Kidney capillary endothelial cell (primary cell): ENCODE measurements around the gene GOLGA3.
A peak's percentile ranks its signal among the peaks of the same experiment; 100 is the strongest.
"Not testable (repeated sequence)": the region's sequence is repeated elsewhere in the genome, so short reads cannot be mapped to it uniquely, and the experiment has no call there.

Experiments used
- DNase-seq: peaks from one replicate; pipeline ENCODE4 v3.0.0-alpha.2; 2018; ENCODE audit warnings: low spot score

Gene GOLGA3

DNA sequence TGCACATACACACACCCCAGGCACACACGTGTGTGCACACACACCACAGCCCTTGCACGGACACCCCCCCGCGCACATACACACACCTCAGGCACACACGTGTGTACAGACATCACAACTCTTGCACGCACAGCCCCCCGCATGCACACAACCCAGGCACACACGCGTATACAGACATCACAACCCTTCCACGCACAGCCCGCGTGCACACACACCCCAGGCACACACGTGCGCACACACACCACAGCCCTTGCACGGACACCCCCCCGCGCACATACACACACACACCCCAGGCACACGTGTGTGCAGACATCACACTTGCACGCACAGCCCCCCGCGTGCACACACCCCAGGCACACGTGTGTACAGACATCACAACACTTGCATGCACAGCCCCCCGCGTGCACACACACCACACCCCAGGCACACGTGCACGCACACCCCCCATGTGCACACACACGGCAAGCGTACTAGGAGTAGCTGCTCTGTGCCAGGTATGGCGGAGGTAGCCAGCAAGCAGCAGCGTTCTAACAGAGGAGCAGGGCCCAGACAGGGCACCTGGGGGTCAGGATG, 48.8 kb downstream of the GOLGA3 start:
- no peak for DNase-seq

GRCh38 chr12:132777614-132778013, 51.1 kb downstream of the GOLGA3 start:
- DNase-seq = no peak

GRCh38 chr12:132776816-132777568, 51.7 kb downstream of the GOLGA3 start:
- DNase-seq = no peak

- not testable (repeated sequence) for DNase-seq
Observed at GRCh38 chr12:132776230-132776625, 52.4 kb downstream of the GOLGA3 start.

- no peak for DNase-seq
Observed at GRCh38 chr12:132775502-132776229, 53.0 kb downstream of the GOLGA3 start.

- DNase-seq = no peak
Observed at GRCh38 chr12:132774646-132775275, 53.9 kb downstream of the GOLGA3 start.

- DNase-seq = no peak
Observed at GRCh38 chr12:132774159-132774558, 54.5 kb downstream of the GOLGA3 start.

DNA sequence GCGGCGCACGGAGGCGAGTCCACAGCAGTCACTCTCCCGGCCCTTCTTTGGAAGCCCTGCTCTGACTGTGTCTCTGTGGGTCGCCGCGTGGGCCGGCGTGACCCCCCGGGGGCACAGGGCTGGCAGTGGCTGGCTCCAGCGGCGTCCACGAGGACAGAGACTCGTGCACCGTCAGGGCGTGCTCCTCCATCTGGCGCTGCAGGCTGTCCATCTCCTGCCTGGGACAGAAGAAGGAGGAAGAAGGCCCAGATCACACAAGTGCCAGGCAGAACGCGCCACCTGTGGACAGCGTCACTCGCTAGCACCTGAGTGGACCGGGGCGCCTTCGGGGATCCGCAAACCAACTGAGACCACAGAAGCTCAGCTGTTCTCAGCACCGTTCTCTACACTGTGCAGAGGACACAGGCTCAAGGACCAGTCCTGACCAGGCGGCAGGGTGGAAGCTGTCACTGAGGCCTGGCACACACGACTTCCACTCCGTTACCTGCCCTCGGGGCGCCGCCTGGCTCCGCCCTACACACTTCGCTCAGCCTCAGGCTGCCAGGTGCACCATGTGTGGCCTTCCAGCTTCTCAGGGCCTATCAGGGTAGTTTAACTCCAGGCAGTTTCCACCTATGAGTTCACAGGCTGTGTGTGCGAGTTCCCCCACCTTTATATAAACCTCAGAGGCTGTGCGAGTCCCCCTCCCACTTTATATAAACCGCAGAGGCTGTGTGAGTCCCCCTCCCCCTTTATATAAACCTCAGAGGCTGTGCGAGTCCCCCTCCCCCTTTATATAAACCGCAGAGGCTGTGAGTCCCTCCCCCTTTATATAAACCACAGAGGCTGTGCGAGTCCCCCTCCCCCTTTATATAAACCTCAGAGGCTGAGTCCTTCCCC, 55.4 kb downstream of the GOLGA3 start:
- no peak for DNase-seq

DNA sequence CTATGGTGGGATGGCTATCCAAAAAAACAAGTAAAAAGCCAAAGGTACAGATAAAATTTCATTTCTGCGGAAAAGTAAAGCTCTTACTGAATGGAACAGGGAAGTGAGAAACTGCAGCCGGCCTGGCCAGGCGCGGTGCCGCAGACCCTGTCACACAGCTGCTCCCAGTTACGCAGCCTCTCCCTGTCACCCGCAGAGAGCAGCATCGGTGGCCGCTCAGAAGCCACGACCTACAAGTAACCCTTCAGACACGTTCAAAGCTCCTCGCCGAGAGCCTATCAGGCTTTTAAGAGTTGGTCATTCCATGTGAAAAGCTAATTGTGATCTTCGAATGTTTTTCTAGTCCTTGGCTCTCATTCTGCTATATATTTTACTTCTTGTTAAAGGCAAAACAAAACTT, 56.1 kb downstream of the GOLGA3 start:
- no peak for DNase-seq

- DNase-seq = no peak
Observed at GRCh38 chr12:132771126-132771838, 57.4 kb downstream of the GOLGA3 start.

- peak; percentile 85 for DNase-seq
Observed at GRCh38 chr12:132766380-132767085, 62.1 kb downstream of the GOLGA3 start.

- no peak for DNase-seq
Observed at GRCh38 chr12:132765361-132765760, 63.3 kb downstream of the GOLGA3 start.

- no peak for DNase-seq
Observed at GRCh38 chr12:132764231-132764630, 64.4 kb downstream of the GOLGA3 start.

GRCh38 chr12:132761921-132762583, 66.6 kb downstream of the GOLGA3 start:
- peak; percentile 82 for DNase-seq

DNA sequence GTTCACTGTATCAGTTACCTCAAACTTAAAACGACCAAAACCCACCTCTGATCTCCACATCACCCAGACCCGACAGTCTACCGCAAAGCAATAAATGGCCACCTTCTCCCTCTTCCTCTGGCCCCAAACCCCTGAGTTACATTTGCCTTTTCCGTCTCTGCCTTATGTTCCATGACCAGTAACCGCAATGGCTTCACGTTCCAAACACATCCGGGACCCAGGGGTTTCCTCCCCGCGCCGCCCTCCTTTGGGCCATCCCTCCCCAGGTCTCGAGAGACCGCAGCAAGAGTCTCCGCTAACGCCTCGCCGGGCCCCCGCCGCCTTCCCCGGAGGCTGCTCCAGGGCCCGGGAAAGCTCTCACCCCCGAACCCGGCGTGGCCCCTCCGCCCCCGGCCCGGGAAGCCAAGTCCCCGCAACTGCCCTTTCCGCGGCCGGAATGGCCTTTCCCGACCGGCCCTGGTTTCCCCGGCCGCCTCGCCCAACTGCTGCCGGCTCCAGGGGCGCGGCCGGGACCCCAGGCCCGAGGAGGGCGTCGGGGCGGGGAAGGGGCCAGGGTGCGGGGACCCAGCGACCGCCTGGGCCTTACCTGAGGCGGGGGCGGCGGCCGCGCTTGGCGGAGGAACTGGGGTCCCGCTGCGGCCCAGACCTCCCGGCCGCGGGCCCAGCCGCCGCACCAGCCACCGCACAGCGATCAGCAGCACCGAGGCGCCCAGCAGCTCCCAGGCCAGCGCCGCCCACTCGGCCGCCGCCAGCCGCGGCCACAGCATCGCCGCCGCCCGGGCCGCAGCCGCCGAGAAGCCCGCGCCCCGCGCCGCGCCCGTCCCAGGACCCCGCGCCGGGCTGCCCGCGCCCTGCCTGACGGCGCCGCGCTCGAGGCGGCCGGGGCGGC, 67.4 kb downstream of the GOLGA3 start, which contains the start of gene ANKLE2:
Gene ANKLE2 (minus strand): TSS at position 801 of the 889 bp plus-strand sequence. CDS start 34 bp downstream, at position 767.
- DNase-seq = peak; percentile 47

GRCh38 chr12:132759359-132759758, 69.3 kb downstream of the GOLGA3 start:
- no peak for DNase-seq

GRCh38 chr12:132758825-132759224, 69.8 kb downstream of the GOLGA3 start:
- DNase-seq = not testable (repeated sequence)

GRCh38 chr12:132754160-132754932, 74.3 kb downstream of the GOLGA3 start:
- no peak for DNase-seq
